Ovary (tissue), 9 donors: ENCODE measurements around the gene FRA10AC1. TPM values are rescaled to one million over a fixed set of nuclear protein-coding genes. Genes with fewer than 3 reads are reported as not detected.

Experiments
- DNase-seq, 5 donors: peaks; one replicate each; pipeline ENCODE4 v3.0.0-alpha.2; 2019 to 2020
- H3K27ac ChIP-seq, 2 donors: fragments of 200-600 bp; one replicate each; pipeline versions ENCODE4 v1.5.1 to v1.8.0; 2019 to 2022
- H3K27me3 ChIP-seq: fragments of 200-600 bp; one replicate; pipeline ENCODE4 v1.8.0; 2022
- H3K36me3 ChIP-seq: fragments of 200-600 bp; sonication (generic); one replicate; pipeline ENCODE4 v1.5.1; 2019
- H3K4me1 ChIP-seq: one replicate; pipeline ENCODE4 v1.8.1; 2013; ENCODE audit warnings: mild to moderate bottlenecking, moderate library complexity; ENCODE audit not compliant: insufficient read depth
- H3K4me3 ChIP-seq: fragments of 200-600 bp; sonication (generic); one replicate; pipeline ENCODE4 v1.5.1; 2017
- H3K9me3 ChIP-seq, 2 donors: fragments of 200-600 bp in 1 of 2; sonication (generic) in 1 of 2; one replicate each; pipeline versions ENCODE4 v1.5.1 to v1.8.1; 2013 to 2019; ENCODE audit warnings: mild to moderate bottlenecking in 1 of 2, moderate library complexity in 1 of 2
- CTCF ChIP-seq, 3 donors: fragments of 450-650 bp in 2 of 3; fragments of 200-600 bp in 1 of 3; IDR thresholded peaks; one replicate each; pipeline versions ENCODE4 v1.5.1 to v1.8.0; 2016 to 2022; ENCODE audit warnings: antibody characterized with exemption in 3 of 3, mild to moderate bottlenecking in 1 of 3
- EP300 ChIP-seq: sonication (generic); formaldehyde crosslinking; IDR thresholded peaks from one replicate; pipeline ENCODE4 v1.6.1; 2017; ENCODE audit warnings: antibody characterized with exemption
- POLR2A ChIP-seq: fragments of 450-650 bp; IDR thresholded peaks from one replicate; pipeline ENCODE4 v1.6.1; 2017; ENCODE audit warnings: antibody characterized with exemption, mild to moderate bottlenecking, moderate library complexity
- WGBS, 3 donors: extraction: QIAGEN DNeasy Blood & Tissue Kit in 1 of 3; methylation state at CpG; one replicate each; pipeline versions ENCODE4 v1.1.5 to v1.1.7; 2013 to 2017; 5-methylcytosine and 5-hydroxymethylcytosine counted together
- intact Hi-C, 4 donors: fragments of 100-400 bp; cut with DNase I; formaldehyde crosslinking; loops; one replicate each; pipeline versions ENCODE4 v1.11.0 to v1.15.1; 2022 to 2023
- polyA plus RNA-seq, 2 donors: library from polyadenylated mRNA; stranded (reverse); fragments of 200-250 nt in 1 of 2; fragments of 350-450 nt in 1 of 2; fragmentation: Illumina TruSeq in 1 of 2; extraction: RNeasy Lipid Tissue Mini Kit (QIAGEN cat#74804) in 1 of 2; gene quantifications; one replicate each; pipeline ENCODE4 v1.2.3, GENCODE V29; 2013 to 2014
- total RNA-seq, 7 donors: library from RNA; depleted of rRNA in 2 of 7; stranded (reverse); fragments of >200 nt in 2 of 7; fragmentation: NEBNext Ultra II Directional in 3 of 7; extraction: Animal tissue kit (Norgen Biotek cat#: 25700) in 3 of 7; gene quantifications; one replicate each; pipeline versions ENCODE4 v1.1.0 to v1.2.4, GENCODE V29; 2016 to 2023
- donor health status: DM: no; HTN: no; CAD: no; lungs with moderate emphysema.
- donor health status: DM: no; HTN: no; CAD: no.
- donor health status: Bipolar disorder and iron deficiency.
- donor health status: DM: yes; HTN: yes; CAD: no.
- donor health status: DM: no; HTN: no; CAD: no.
- donor health status: DM: yes; HTN: yes; CAD: no.

The FRA10AC1 gene
- total and polyA plus RNA-seq, 9 donors = 12.2 to 25.8 (median 23.0) TPM

GRCh38 chr10:93673791-93674190 lies 28.6 kb downstream of the FRA10AC1 start:
- H3K4me1 ChIP-seq = no peaks in the 10 kb centered on the region
- no peaks in the 10 kb centered on the region for H3K36me3 ChIP-seq
- H3K9me3 ChIP-seq = no peaks in the 10 kb centered on the region
- H3K27me3 ChIP-seq = no peaks in the 10 kb centered on the region
- TF ChIP-seq EP300 (no peak), POLR2A (no peak), CTCF (IDR thresholded peaks at IDR 0.05) (no peak)
- WGBS, 3 donors = 88 to 94% (median 92%) methylated on average over 2 of the region's 2 CpGs
- intact Hi-C loops = no loop called here
- no peak for DNase-seq
- no peak overlapping the region for H3K27ac ChIP-seq
- no peak overlapping the region for H3K4me3 ChIP-seq

- intact Hi-C loops = no loop called here
- H3K9me3 ChIP-seq = no peaks in the 10 kb centered on the region
- no peaks in the 10 kb centered on the region for H3K27me3 ChIP-seq
- no peaks in the 10 kb centered on the region for H3K36me3 ChIP-seq
- H3K4me1 ChIP-seq = no peaks in the 10 kb centered on the region
- DNase-seq = no peak
- no peak overlapping the region for H3K4me3 ChIP-seq
- H3K27ac ChIP-seq = no peak overlapping the region
- TF ChIP-seq EP300 (no peak), CTCF (IDR thresholded peaks at IDR 0.05) (no peak), POLR2A (no peak)
- 87 to 92% (median 87%) methylated on average over 2 of the region's 2 CpGs for WGBS, 3 donors
Measured at GRCh38 chr10:93672890-93673289, 29.5 kb downstream of the FRA10AC1 start.

- WGBS, 3 donors = 69 to 97% (median 92%) methylated on average over 2 of the region's 2 CpGs
- no peak overlapping the region for H3K27ac ChIP-seq
- H3K36me3 ChIP-seq = no peaks in the 10 kb centered on the region
- intact Hi-C loops = no loop called here
- H3K9me3 ChIP-seq = no peaks in the 10 kb centered on the region
- H3K4me1 ChIP-seq = no peaks in the 10 kb centered on the region
- DNase-seq = no peak
- no peak overlapping the region for H3K4me3 ChIP-seq
- no peak for TF ChIP-seq EP300
- TF ChIP-seq POLR2A = no peak
- no peak for TF ChIP-seq CTCF (IDR thresholded peaks at IDR 0.05)
- no peaks in the 10 kb centered on the region for H3K27me3 ChIP-seq
Measured at GRCh38 chr10:93672022-93672678, 30.2 kb downstream of the FRA10AC1 start.

- Histone ChIP-seq H3K4me3 (no peak overlapping the region), H3K9me3 (no peaks in the 10 kb centered on the region), H3K36me3 (no peaks in the 10 kb centered on the region), H3K27me3 (no peaks in the 10 kb centered on the region), H3K4me1 (no peaks in the 10 kb centered on the region), H3K27ac (no peak overlapping the region)
- 96 to 98% (median 97%) methylated on average over 2 of the region's 2 CpGs for WGBS, 3 donors
- DNase-seq = no peak
- TF ChIP-seq POLR2A (no peak), EP300 (no peak), CTCF (IDR thresholded peaks at IDR 0.05) (no peak)
- intact Hi-C loops = no loop called here
Measured at GRCh38 chr10:93671042-93671441, 31.4 kb downstream of the FRA10AC1 start.
